GM18909 (cell line): ENCODE data around the gene PLA2G6.
"Not testable (repeated sequence)": the region's sequence is repeated elsewhere in the genome, so short reads cannot be mapped to it uniquely, and the experiment has no call there.

ENCODE experiments used
- ATAC-seq: cut with Tn5 transposase; IDR thresholded peaks from one replicate; pipeline ENCODE4 v1.9.1; 2021; ENCODE audit warnings: mild to moderate bottlenecking; ENCODE audit not compliant: unreplicated experiment, poor library complexity

The PLA2G6 gene

DNA sequence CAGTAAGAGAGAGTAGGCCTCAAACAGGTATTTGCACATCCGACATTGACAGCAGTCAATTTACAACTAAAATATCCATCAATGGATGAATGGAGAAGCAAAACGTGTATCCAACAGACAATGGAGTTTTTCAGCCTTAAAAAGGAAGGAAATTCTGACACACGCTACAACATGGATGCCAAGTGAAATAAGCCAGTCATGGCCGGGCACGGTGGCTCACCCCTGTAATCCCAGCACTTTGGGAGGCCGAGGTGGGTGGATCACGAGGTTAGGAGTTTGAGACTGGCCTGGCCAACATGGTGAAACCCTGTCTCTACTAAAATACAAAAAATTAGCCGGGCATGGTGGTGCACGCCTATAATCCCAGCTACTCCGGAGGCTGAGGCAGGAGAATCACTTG is 64.1 kb downstream of the PLA2G6 start:
- ATAC-seq = not testable (repeated sequence)

DNA sequence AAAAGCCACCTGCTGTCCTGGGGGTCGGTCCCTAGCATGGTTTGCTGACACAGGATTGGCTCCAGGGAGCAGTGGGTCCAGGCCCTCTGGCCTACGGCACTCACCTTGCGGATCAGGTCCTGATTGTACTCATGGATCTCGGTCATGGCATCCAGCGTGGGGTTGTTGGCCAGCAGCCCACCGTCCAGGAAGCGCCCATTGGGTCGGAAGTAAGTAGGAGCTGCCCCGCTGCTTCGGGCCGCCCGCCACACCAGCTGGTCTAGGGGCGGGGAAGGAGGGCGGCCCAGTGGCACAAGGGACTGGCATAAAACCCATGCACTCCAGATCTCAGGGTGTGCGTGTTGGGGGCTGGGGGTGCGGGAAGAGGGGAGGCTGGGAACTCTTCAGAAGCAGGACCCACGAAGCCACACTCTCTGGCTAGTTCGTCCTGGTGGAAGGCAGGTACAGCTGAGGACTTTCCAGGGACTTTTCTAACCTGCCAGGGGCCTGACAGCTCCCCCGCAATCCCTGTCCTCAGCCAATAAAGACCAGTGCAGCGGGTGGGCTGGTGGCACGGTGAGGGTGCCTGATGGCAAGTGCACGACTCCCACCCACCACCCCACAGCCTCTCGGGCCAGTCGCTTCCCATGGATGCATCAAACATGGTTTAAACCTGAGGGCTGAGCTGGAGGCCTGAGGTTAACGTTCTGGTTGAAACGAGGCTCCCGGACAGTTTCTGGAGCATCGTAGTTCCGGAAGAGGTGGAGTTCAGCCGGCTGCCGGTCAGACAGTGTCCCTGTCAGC is 66.0 kb downstream of the PLA2G6 start:
- ATAC-seq = no peak

- ATAC-seq = no peak
These were observed 66.9 kb downstream of the PLA2G6 start for GRCh38 chr22:38114484-38115398.

DNA sequence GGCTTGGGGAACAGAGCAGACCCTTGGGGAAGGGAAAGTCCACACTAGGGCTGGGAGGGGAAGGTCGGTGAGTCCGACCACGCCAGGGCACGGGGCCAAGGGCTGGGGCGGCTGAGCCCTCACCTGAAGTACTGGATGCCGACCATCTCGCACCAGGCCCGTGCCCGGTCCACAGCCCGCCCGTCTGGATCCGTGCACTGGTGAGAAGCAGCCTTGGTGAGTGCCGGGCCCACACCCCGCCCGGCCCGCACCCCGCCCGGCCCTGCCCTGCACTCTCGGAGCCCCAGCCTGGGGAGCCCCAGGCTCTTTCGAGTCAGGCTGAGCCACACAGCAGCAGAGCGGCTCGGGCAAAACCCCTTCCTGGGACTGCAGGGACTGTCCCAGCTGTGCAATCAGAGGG is 69.2 kb downstream of the PLA2G6 start:
- ATAC-seq = no peak

- no peak for ATAC-seq
These were observed 69.7 kb downstream of the PLA2G6 start for GRCh38 chr22:38111925-38112355.

DNA sequence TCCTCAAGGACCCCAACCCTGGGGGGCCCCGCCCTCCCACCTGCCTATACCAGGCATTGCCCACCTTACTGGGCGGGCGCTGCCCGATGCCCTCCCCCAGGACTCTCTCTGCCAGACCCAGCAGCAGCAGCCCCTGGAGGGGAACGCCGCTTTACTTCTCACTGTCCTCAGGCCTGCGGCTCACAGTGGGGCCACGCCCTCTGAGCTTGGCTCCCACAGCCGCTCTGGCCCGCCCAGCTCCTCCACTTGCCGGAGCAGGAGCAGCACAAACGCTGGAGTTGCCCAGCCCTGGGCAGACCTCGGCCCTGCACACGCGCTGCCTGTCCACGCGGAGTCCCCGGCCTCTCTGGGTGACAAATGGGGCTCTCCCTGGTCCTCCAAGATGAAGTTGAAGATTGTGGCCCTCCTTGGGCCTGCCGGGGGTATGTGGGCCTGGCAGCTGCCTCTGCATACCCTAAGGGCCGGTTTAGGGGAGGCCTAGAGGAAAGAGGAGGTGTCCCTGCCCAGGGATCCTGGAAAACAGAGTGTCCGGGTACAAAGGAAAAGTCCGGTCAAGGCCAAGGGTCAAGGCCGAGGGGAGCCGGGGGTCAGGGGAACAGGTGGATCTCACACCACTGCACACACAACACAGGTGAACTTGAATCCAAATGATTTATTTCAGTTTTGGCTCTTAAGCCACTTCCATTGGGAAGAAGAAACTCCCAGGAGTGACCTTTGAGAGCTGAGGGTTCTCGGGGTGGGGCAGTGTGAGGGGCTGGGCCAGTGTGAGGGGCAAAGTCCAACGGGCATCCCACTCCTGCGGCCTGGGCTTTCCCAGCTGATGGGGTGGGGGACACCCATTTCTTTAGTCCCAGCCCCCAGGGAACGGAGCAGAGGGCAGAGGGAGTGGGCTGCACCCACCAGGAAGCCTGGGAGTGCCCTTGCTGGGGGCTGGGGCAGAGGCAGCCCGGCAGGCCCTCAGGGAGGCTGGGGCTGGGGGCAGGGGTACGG is 70.5 kb downstream of the PLA2G6 start:
- ATAC-seq = no peak

DNA sequence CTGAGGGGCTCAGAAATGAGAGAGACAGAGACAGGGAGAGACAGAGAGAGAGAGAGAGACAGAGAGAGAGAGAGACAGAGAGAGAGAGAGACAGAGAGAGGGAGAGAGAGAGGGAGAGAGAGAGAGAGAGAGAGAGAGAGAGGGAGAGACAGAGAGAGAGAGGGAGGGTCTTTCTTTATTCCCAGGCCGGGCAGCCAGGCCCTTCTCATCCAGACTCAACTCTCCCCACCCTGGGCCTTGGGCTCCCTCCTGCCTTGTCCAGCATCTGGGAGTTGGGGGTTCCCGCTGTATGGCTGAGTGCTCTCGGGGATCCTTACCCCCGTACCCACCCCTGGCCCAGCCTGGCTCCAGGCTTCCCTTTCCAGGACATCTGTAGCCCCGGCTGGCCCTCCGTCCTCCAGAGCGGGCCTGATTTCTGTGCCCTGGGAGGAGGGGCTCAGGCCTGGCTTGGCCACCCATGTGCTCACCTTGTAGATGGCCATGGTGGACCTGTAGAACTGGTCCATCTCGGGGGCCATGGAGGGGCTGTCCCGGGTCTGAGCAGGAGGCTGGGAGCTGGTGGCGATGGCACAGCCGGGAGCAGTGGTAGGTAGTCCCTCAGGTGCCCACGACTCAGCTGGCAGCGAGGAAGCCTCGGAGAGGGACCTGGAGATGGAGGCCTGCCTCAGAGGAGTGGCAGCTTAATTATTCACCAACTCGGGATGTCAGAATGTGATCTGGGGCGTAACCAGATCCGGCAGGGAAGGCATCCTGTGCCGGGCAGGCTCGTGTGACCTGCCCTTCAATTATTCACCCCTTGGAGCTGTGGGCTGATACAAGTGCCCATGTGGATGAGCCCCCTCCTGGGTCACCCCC is 71.4 kb downstream of the PLA2G6 start, which contains the start of gene BAIAP2L2:
TSS of gene BAIAP2L2 (minus strand) at position 677 of the 855 bp plus-strand sequence. CDS start at position 518, 159 bp downstream.
- no peak for ATAC-seq

GRCh38 chr22:38109371-38110001 is 72.1 kb downstream of the PLA2G6 start:
- ATAC-seq = no peak

- ATAC-seq = no peak
These were observed 72.9 kb downstream of the PLA2G6 start for GRCh38 chr22:38108561-38109319.

- ATAC-seq = no peak
These were observed 73.7 kb downstream of the PLA2G6 start for GRCh38 chr22:38107692-38108515.

- no peak for ATAC-seq
These were observed 74.6 kb downstream of the PLA2G6 start for GRCh38 chr22:38106814-38107578.

DNA sequence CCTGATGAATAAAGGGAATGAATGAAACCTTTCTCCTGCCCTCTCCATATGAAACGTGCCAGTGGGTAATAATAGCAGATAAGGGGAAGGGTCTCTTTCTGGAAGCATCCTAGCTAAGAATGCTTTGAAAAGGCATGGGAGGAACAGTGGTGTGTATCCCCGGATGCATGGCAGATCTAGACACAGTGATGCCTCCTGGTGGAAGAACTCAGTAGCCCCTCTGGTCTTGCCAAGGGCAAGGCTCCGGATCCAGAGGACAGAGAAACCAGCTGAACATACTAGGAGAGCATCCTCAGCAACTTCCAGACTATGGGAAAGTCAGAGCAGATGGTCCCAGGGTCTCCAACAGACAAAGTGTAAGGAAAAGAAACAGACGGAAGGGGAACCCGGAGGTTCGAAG is 77.5 kb downstream of the PLA2G6 start:
- ATAC-seq = no peak

GRCh38 chr22:38103641-38104040 is 78.0 kb downstream of the PLA2G6 start:
- no peak for ATAC-seq

- no peak for ATAC-seq
These were observed 83.0 kb downstream of the PLA2G6 start for GRCh38 chr22:38098410-38099249.

DNA sequence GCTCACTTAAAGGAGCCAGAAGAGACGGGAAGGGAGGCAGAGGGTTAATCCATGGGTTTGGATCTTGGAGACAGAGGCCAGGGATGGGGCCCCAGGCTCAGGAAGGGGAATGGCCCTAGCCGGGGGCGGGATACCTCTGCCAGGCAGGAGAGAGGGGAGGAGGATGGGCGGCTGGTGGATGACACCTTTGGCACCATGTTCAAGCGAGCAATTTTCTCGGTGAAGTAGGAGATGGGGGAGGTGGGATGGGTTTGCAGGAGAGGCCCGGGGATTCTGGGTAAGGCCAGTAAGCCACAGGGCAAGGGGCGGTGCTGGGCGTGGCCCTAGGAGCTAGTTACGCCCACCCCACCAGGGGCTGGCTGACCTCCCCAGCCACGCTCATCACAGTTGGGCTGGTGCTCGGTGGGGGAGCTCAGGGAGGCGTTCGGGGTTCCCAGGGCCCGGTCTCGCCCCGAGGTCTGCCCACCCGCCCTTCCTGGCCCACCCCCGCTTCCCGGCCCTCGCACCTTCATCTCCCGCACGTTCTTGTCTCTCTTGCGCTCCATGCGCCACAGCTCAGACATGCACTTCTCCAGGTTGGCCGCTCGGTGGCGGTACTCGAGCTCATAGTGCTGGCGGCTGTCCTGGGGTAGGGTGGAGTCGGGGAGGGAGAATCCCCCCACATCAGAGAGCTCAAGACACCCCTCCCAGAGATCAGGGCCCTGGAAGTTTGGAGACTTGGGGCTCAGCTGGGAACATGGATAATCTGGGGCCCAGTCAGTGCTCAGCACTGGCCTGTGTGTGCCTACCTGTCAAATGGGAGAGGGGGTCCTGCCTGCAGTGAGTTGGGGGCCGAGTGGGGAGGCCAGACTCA is 83.8 kb downstream of the PLA2G6 start:
- ATAC-seq = no peak
